Stimulated activated CD8-positive, alpha-beta memory T cell treated with anti-CD3 and anti-CD28 coated beads, Interleukin-7, amount 100 ng/mL, for 1 hour (primary cell): ENCODE results near the gene VCAN.
A peak's percentile ranks its signal among the peaks of the same experiment; 100 is the strongest.
"Not testable (repeated sequence)": the region's sequence is repeated elsewhere in the genome, so short reads cannot be mapped to it uniquely, and the experiment has no call there.

Source experiments
- DNase-seq, 2 donors: peaks; one replicate each; pipeline ENCODE4 v3.0.0-alpha.2; 2020; ENCODE audit warnings: low read depth in 2 of 2

The VCAN gene

GRCh38 chr5:83471405-83472212 lies at the start of gene VCAN:
TSS of gene VCAN (plus strand) at chr5:83471744. CDS start at chr5:83483519, 11,775 bp downstream.
- DNase-seq, result no peak

GRCh38 chr5:83422284-83422683 lies 49.3 kb upstream of the VCAN start:
- DNase-seq, result no peak

GRCh38 chr5:83426855-83427254 lies 44.7 kb upstream of the VCAN start:
- DNase-seq, result no peak

- no peak for DNase-seq
These were observed 43.4 kb upstream of the VCAN start for GRCh38 chr5:83428126-83428525.

GRCh38 chr5:83428890-83429289 lies 42.7 kb upstream of the VCAN start:
- DNase-seq, result no peak

- DNase-seq, result peak in 1 of 2 donors; percentile 19
These were observed 41.2 kb upstream of the VCAN start for GRCh38 chr5:83430130-83431010.

- no peak for DNase-seq
These were observed 37.7 kb upstream of the VCAN start for GRCh38 chr5:83433891-83434290.

- DNase-seq, result no peak
These were observed 36.6 kb upstream of the VCAN start for GRCh38 chr5:83434946-83435345.

- DNase-seq, result no peak
These were observed 35.3 kb upstream of the VCAN start for GRCh38 chr5:83436276-83436675.

GRCh38 chr5:83437697-83438096 lies 33.8 kb upstream of the VCAN start:
- DNase-seq, result not testable (repeated sequence)

GRCh38 chr5:83440826-83441225 lies 30.7 kb upstream of the VCAN start:
- no peak for DNase-seq

- DNase-seq, result no peak
These were observed 29.8 kb upstream of the VCAN start for GRCh38 chr5:83441747-83442146.

GRCh38 chr5:83443534-83443933 lies 28.0 kb upstream of the VCAN start:
- DNase-seq, result no peak

- no peak for DNase-seq
These were observed 27.1 kb upstream of the VCAN start for GRCh38 chr5:83444445-83444844.

- DNase-seq, result no peak
These were observed 25.1 kb upstream of the VCAN start for GRCh38 chr5:83446253-83446947.

- DNase-seq, result no peak
These were observed 24.0 kb upstream of the VCAN start for GRCh38 chr5:83447533-83447932.

- no peak for DNase-seq
These were observed 21.2 kb upstream of the VCAN start for GRCh38 chr5:83450183-83450966.

GRCh38 chr5:83450967-83451248 lies 20.6 kb upstream of the VCAN start:
- DNase-seq, result no peak

- no peak for DNase-seq
These were observed 19.6 kb upstream of the VCAN start for GRCh38 chr5:83451955-83452354.

GRCh38 chr5:83453937-83454336 lies 17.6 kb upstream of the VCAN start:
- no peak for DNase-seq

- no peak for DNase-seq
These were observed 7.3 kb upstream of the VCAN start for GRCh38 chr5:83464261-83464660.
